Mesenchymal stem cell (in vitro differentiated cells and primary cell): ENCODE results near the gene NDUFA11.

ENCODE experiments used
- DNase-seq: peaks from one replicate; pipeline ENCODE4 v3.0.0-alpha.2; 2013
- H2AFZ ChIP-seq: one replicate; pipeline ENCODE4 v1.6.1; 2013; ENCODE audit warnings: low read depth, mild to moderate bottlenecking, control low read depth, inconsistent platforms, low read length, moderate library complexity
- H2AK5ac ChIP-seq: 2 replicates; pipeline ENCODE4 v1.6.1; 2013; ENCODE audit warnings: low read length, moderate library complexity, mild to moderate bottlenecking, inconsistent platforms; ENCODE audit not compliant: severe bottlenecking
- H2BK120ac ChIP-seq: one replicate; pipeline ENCODE4 v1.6.1; 2013; ENCODE audit warnings: low read depth, mild to moderate bottlenecking, inconsistent platforms, low read length, moderate library complexity
- H2BK12ac ChIP-seq, 2 experiments: one replicate each; pipeline ENCODE4 v1.6.1; 2013; ENCODE audit warnings: inconsistent platforms in 2 of 2, low read length in 2 of 2, mild to moderate bottlenecking in 2 of 2, moderate library complexity in 2 of 2, control low read depth in 1 of 2
- H2BK15ac ChIP-seq: one replicate; pipeline ENCODE4 v1.6.1; 2013; ENCODE audit warnings: mild to moderate bottlenecking, low read depth, inconsistent platforms; ENCODE audit not compliant: poor library complexity, severe bottlenecking
- H2BK5ac ChIP-seq: 2 replicates; pipeline ENCODE4 v1.6.1; 2013; ENCODE audit warnings: low read depth, mild to moderate bottlenecking, low read length, control low read depth, inconsistent platforms; ENCODE audit not compliant: poor library complexity, severe bottlenecking
- H3K14ac ChIP-seq, 2 experiments: one replicate each; pipeline ENCODE4 v1.6.1; 2013; ENCODE audit warnings: inconsistent platforms in 2 of 2, low read length in 2 of 2, control low read depth in 1 of 2, mild to moderate bottlenecking in 1 of 2, moderate library complexity in 1 of 2
- H3K18ac ChIP-seq, 2 experiments: one replicate each; pipeline ENCODE4 v1.6.1; 2013; ENCODE audit warnings: inconsistent platforms in 2 of 2, low read length in 2 of 2, control low read depth in 1 of 2, low read depth in 1 of 2, mild to moderate bottlenecking in 1 of 2
- H3K23ac ChIP-seq, 2 experiments: one replicate each; pipeline ENCODE4 v1.6.1; 2013; ENCODE audit warnings: inconsistent platforms in 2 of 2, low read length in 2 of 2, mild to moderate bottlenecking in 2 of 2, moderate library complexity in 2 of 2, control low read depth in 1 of 2
- H3K27ac ChIP-seq: 2 replicates; pipeline ENCODE4 v1.5.1; 2013; ENCODE audit warnings: mild to moderate bottlenecking, moderate library complexity, low read length, control low read depth, inconsistent platforms; ENCODE audit not compliant: poor library complexity, severe bottlenecking
- H3K27me3 ChIP-seq, 2 experiments: 2 replicates each; pipeline versions ENCODE4 v1.6.1 to v1.7.0; 2013; ENCODE audit warnings: low read length in 2 of 2, mild to moderate bottlenecking in 2 of 2, moderate library complexity in 2 of 2, control low read depth in 1 of 2, inconsistent platforms in 1 of 2; ENCODE audit not compliant: control insufficient read depth in 1 of 2, insufficient read depth in 1 of 2
- H3K36me3 ChIP-seq, 2 experiments: 2 replicates each; pipeline versions ENCODE4 v1.6.1 to v1.7.0; 2013; ENCODE audit warnings: low read length in 2 of 2, control low read depth in 1 of 2, inconsistent platforms in 1 of 2, low read depth in 1 of 2, mild to moderate bottlenecking in 1 of 2; ENCODE audit not compliant: insufficient read depth in 2 of 2, control insufficient read depth in 1 of 2
- H3K4ac ChIP-seq, 2 experiments: one replicate each; pipeline ENCODE4 v1.6.1; 2013; ENCODE audit warnings: inconsistent platforms in 2 of 2, low read length in 2 of 2, mild to moderate bottlenecking in 2 of 2, moderate library complexity in 2 of 2, control low read depth in 1 of 2, low read depth in 1 of 2
- H3K4me1 ChIP-seq: 2 replicates; pipeline ENCODE4 v1.6.1; 2013; ENCODE audit warnings: low read depth, low read length, control low read depth; ENCODE audit not compliant: control insufficient read depth, insufficient read depth
- H3K4me2 ChIP-seq: 2 replicates; pipeline ENCODE4 v1.6.1; 2013; ENCODE audit warnings: low read length, mild to moderate bottlenecking, inconsistent platforms; ENCODE audit not compliant: poor library complexity, severe bottlenecking
- H3K4me3 ChIP-seq, 2 experiments: 2 replicates each; pipeline versions ENCODE4 v1.5.1 to v1.7.0; 2013; ENCODE audit warnings: low read length in 2 of 2, mild to moderate bottlenecking in 2 of 2, control low read depth in 1 of 2, low read depth in 1 of 2; ENCODE audit not compliant: insufficient read depth in 1 of 2
- H3K79me1 ChIP-seq: replicated peaks from 2 replicates; pipeline ENCODE4 v1.6.1; 2013; ENCODE audit warnings: mild to moderate bottlenecking, control low read depth, low read length, inconsistent platforms; ENCODE audit not compliant: poor library complexity, severe bottlenecking
- H3K9ac ChIP-seq: 2 replicates; pipeline ENCODE4 v1.7.0; 2013; ENCODE audit warnings: mild to moderate bottlenecking, low read length, moderate library complexity
- H3K9me3 ChIP-seq: 2 replicates; pipeline ENCODE4 v1.7.0; 2013; ENCODE audit warnings: mild to moderate bottlenecking, low read length; ENCODE audit not compliant: control insufficient read depth
- H4K8ac ChIP-seq: one replicate; pipeline ENCODE4 v1.6.1; 2013; ENCODE audit warnings: inconsistent platforms, mild to moderate bottlenecking, low read length, moderate library complexity
- H4K91ac ChIP-seq: one replicate; pipeline ENCODE4 v1.6.1; 2013; ENCODE audit warnings: mild to moderate bottlenecking, low read length, inconsistent platforms
- WGBS: methylation state at CpG from one replicate; pipeline ENCODE4 v1.1.7; 2013; ENCODE audit warnings: mixed read lengths; 5-methylcytosine and 5-hydroxymethylcytosine counted together

The NDUFA11 gene

GRCh38 chr19:5896365-5897076 is 7.1 kb downstream of the NDUFA11 start:
- Histone ChIP-seq H3K4me1 (peaks cover 39% of the 10 kb centered on the region), H2BK15ac (no peak overlapping the region)
- WGBS = 98% methylated on average over 29 of the region's 29 CpGs

GRCh38 chr19:5895890-5896289 is 7.7 kb downstream of the NDUFA11 start:
- peak overlapping the region; percentile 6 for H2BK15ac ChIP-seq
- DNase-seq = no peak
- no peak overlapping the region for H3K4me2 ChIP-seq
- H3K27me3 ChIP-seq = peaks cover 0 to 13% of the 10 kb centered on the region in 2 experiments
- no peak overlapping the region for H2BK12ac ChIP-seq
- WGBS = 84% methylated on average over 8 of the region's 8 CpGs
- no peak overlapping the region for H3K4me3 ChIP-seq
- H3K79me1 ChIP-seq = peaks cover 40% of the 10 kb centered on the region
- peaks cover 33 to 56% of the 10 kb centered on the region in 2 experiments for H3K36me3 ChIP-seq
- H3K27ac ChIP-seq = no peak overlapping the region
- H3K23ac ChIP-seq = no peak overlapping the region
- H3K4me1 ChIP-seq = peaks cover 37% of the 10 kb centered on the region
- H2BK120ac ChIP-seq = no peak overlapping the region
- no peak overlapping the region for H4K8ac ChIP-seq
- no peak overlapping the region for H3K14ac ChIP-seq
- no peak overlapping the region for H2AK5ac ChIP-seq
- no peak overlapping the region for H4K91ac ChIP-seq
- H2BK5ac ChIP-seq = no peak overlapping the region
- no peak overlapping the region for H2AFZ ChIP-seq
- no peaks in the 10 kb centered on the region for H3K9me3 ChIP-seq
- H3K4ac ChIP-seq = no peak overlapping the region
- no peak overlapping the region for H3K9ac ChIP-seq
- H3K18ac ChIP-seq = no peak overlapping the region

More at GRCh38 chr19:5896365-5897076, 7.1 kb downstream of the NDUFA11 start:
- no peak overlapping the region for H3K4me3 ChIP-seq
- no peak overlapping the region for H3K27ac ChIP-seq
- no peak overlapping the region for H3K4ac ChIP-seq
- H3K23ac ChIP-seq = no peak overlapping the region
- H4K91ac ChIP-seq = no peak overlapping the region
- H3K18ac ChIP-seq = no peak overlapping the region
- H2AK5ac ChIP-seq = no peak overlapping the region
- H2AFZ ChIP-seq = no peak overlapping the region
- no peak overlapping the region for H2BK120ac ChIP-seq
- no peak overlapping the region for H4K8ac ChIP-seq
- peaks cover 43% of the 10 kb centered on the region for H3K79me1 ChIP-seq
- no peak overlapping the region for H3K14ac ChIP-seq
- H2BK12ac ChIP-seq = no peak overlapping the region
- peaks cover 38 to 60% of the 10 kb centered on the region in 2 experiments for H3K36me3 ChIP-seq
- no peak for DNase-seq
- peaks cover 0 to 11% of the 10 kb centered on the region in 2 experiments for H3K27me3 ChIP-seq
- no peak overlapping the region for H2BK5ac ChIP-seq
- H3K9ac ChIP-seq = no peak overlapping the region
- H3K4me2 ChIP-seq = no peak overlapping the region
- H3K9me3 ChIP-seq = no peaks in the 10 kb centered on the region

- no peak overlapping the region for H2AFZ ChIP-seq
- H3K27ac ChIP-seq = no peak overlapping the region
- H3K4me3 ChIP-seq = no peak overlapping the region
- no peak overlapping the region for H3K18ac ChIP-seq
- H3K23ac ChIP-seq = no peak overlapping the region
- H2BK12ac ChIP-seq = peak overlapping the region in 1 of 2 experiments; percentile 23
- no peak overlapping the region for H2AK5ac ChIP-seq
- no peak overlapping the region for H4K8ac ChIP-seq
- H3K4ac ChIP-seq = no peak overlapping the region
- no peak overlapping the region for H3K4me2 ChIP-seq
- no peak overlapping the region for H3K14ac ChIP-seq
- no peak for DNase-seq
- no peaks in the 10 kb centered on the region for H3K9me3 ChIP-seq
- H2BK5ac ChIP-seq = no peak overlapping the region
- peaks cover 31 to 54% of the 10 kb centered on the region in 2 experiments for H3K36me3 ChIP-seq
- no peak overlapping the region for H3K9ac ChIP-seq
- H2BK120ac ChIP-seq = no peak overlapping the region
- peaks cover 39% of the 10 kb centered on the region for H3K79me1 ChIP-seq
- peaks cover 0 to 17% of the 10 kb centered on the region in 2 experiments for H3K27me3 ChIP-seq
- H4K91ac ChIP-seq = no peak overlapping the region
- H2BK15ac ChIP-seq = no peak overlapping the region
- H3K4me1 ChIP-seq = peaks cover 37% of the 10 kb centered on the region
- WGBS = 84% methylated on average over 15 of the region's 15 CpGs
These were observed 8.2 kb downstream of the NDUFA11 start for GRCh38 chr19:5895409-5895808.

GRCh38 chr19:5894704-5895349 is 8.8 kb downstream of the NDUFA11 start:
- H2AK5ac ChIP-seq = no peak overlapping the region
- no peak overlapping the region for H2BK5ac ChIP-seq
- H3K9me3 ChIP-seq = no peaks in the 10 kb centered on the region
- H3K9ac ChIP-seq = no peak overlapping the region
- H4K8ac ChIP-seq = no peak overlapping the region
- H3K14ac ChIP-seq = no peak overlapping the region
- H4K91ac ChIP-seq = no peak overlapping the region
- no peak overlapping the region for H3K18ac ChIP-seq
- no peak overlapping the region for H2BK120ac ChIP-seq
- DNase-seq = no peak
- no peak overlapping the region for H2AFZ ChIP-seq
- peaks cover 26 to 48% of the 10 kb centered on the region in 2 experiments for H3K36me3 ChIP-seq
- H3K4me2 ChIP-seq = no peak overlapping the region
- 94% methylated on average over 24 of the region's 28 CpGs for WGBS
- no peak overlapping the region for H2BK12ac ChIP-seq
- no peak overlapping the region for H3K4me3 ChIP-seq
- H3K27me3 ChIP-seq = peaks cover 0 to 21% of the 10 kb centered on the region in 2 experiments
- peaks cover 40% of the 10 kb centered on the region for H3K4me1 ChIP-seq
- no peak overlapping the region for H3K23ac ChIP-seq
- no peak overlapping the region for H3K4ac ChIP-seq
- no peak overlapping the region for H2BK15ac ChIP-seq
- H3K79me1 ChIP-seq = peaks cover 36% of the 10 kb centered on the region
- H3K27ac ChIP-seq = no peak overlapping the region
